ENCODE data around the gene ATP2B2.

- TF ChIP-seq EZH2 (IDR thresholded peaks at IDR 0.05; ENCODE audit: borderline replicate concordance, low read depth, low read length, severe bottlenecking) = no peak
- TF ChIP-seq CTCF (IDR thresholded peaks at IDR 0.05; ENCODE audit: borderline replicate concordance, extremely low read depth, low read length, poor library complexity, severe bottlenecking) = no peak
Observed at GRCh38 chr3:10430805-10431204, 74.6 kb downstream of the ATP2B2 start.
